AG04449 (cell line): Measurements from ENCODE around the gene IL1RL2.

Experiments used
- CTCF ChIA-PET: fragments of 350-600 bp; formaldehyde crosslinking; extraction: SDS; loops from one replicate; lab custom pipeline; 2021; ENCODE audit warnings: antibody characterized with exemption; lab: Yijun Ruan, JAX
- POLR2A ChIA-PET: fragments of 400-600, 350-600 bp; formaldehyde crosslinking; extraction: SDS; loops from one replicate; lab custom pipeline; 2020; ENCODE audit warnings: antibody characterized with exemption, inconsistent platforms; lab: Yijun Ruan, JAX
- DNase-seq: peaks from one replicate; pipeline ENCODE4 v3.0.0-alpha.2; 2010; ENCODE audit warnings: low read depth, low spot score
- H3K4me3 ChIP-seq: 2 replicates; pipeline ENCODE4 v1.5.1; 2011; ENCODE audit warnings: low read depth, mild to moderate bottlenecking, control low read depth, low read length
- TF ChIP-seq, protein P1 (sequence below): IDR thresholded peaks from one replicate; pipeline ENCODE4 v1.5.1; 2011; ENCODE audit warnings: mild to moderate bottlenecking, moderate library complexity, low read length, control low read depth, inconsistent platforms; ENCODE audit not compliant: insufficient read depth; ENCODE audit errors: missing control alignments

IL1RL2 gene

DNA sequence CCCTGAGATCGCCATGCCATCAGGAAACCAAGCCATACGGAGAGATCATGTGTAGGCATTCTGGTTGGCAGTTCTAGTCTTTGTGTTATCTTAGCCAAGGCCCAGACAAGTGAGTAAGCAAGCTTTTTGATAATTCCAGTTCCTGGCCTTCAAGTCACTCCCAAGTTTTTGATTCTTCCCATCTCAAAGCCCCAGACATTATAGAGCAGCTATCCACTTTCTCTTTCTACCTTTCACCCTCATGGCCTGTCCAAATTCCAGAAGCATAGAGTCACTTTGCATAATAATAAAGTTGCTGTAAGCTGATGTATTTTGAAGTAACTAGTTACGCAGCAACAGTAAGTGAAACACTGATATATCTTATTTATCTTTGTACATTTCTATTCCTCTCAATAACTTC lies 97.8 kb downstream of the IL1RL2 start:
- no peak overlapping the region for H3K4me3 ChIP-seq
- no peak for DNase-seq
- CTCF ChIA-PET, result interaction anchor here (1.1 to 1.8 kb wide), 3 partner anchors 9 to 279 kb away, joined by 3 to 8 read pairs (median 3); no protein-coding TSS in a partner anchor
- TF ChIP-seq, protein P1, sequence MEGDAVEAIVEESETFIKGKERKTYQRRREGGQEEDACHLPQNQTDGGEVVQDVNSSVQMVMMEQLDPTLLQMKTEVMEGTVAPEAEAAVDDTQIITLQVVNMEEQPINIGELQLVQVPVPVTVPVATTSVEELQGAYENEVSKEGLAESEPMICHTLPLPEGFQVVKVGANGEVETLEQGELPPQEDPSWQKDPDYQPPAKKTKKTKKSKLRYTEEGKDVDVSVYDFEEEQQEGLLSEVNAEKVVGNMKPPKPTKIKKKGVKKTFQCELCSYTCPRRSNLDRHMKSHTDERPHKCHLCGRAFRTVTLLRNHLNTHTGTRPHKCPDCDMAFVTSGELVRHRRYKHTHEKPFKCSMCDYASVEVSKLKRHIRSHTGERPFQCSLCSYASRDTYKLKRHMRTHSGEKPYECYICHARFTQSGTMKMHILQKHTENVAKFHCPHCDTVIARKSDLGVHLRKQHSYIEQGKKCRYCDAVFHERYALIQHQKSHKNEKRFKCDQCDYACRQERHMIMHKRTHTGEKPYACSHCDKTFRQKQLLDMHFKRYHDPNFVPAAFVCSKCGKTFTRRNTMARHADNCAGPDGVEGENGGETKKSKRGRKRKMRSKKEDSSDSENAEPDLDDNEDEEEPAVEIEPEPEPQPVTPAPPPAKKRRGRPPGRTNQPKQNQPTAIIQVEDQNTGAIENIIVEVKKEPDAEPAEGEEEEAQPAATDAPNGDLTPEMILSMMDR, result no peak
- POLR2A ChIA-PET, result no interaction called here

DNA sequence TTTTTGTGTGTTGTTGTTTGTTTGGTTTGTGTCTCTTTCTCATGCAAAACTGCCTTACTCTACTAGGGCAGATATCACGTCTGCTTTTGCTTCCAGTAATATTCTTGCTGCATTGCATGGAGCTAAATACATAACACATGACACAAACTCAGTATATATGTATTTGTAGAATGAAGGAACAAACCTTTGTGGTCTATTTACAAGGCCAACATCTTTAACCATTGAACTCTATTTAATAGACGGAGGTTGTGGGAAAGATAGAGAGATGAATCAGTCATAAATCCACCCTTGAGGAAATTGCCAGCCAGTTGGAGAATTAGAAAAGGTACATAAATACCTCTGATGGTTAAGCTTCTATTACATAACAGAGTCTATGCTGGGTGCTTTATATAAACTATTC lies 98.5 kb downstream of the IL1RL2 start:
- POLR2A ChIA-PET, result no interaction called here
- DNase-seq, result no peak
- TF ChIP-seq, protein P1, result no peak
- H3K4me3 ChIP-seq, result no peak overlapping the region
- CTCF ChIA-PET, result interaction anchor here (0.9 to 1.8 kb wide), 4 partner anchors 8 to 279 kb away, joined by 3 to 8 read pairs (median 4); no protein-coding TSS in a partner anchor

DNA sequence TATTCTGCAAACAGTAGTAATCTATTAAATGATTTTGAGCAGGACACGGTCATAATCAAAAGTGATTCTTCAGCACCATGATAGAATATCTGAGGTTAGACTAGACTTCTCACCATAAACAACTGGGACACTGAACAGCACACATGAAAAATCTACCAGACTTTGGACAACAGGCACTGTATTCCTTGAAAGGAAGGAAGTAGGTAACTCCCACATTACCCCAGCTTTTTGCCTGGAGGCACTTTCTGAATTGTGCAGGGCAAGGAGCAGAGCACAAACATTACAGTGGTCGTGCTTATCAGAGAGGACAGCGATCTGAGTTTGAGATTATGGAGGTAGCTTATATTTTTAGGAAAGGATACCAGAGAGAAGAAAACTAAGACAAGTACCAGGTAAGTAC lies 99.2 kb downstream of the IL1RL2 start:
- TF ChIP-seq, protein P1, result no peak
- H3K4me3 ChIP-seq, result no peak overlapping the region
- DNase-seq, result no peak

DNA sequence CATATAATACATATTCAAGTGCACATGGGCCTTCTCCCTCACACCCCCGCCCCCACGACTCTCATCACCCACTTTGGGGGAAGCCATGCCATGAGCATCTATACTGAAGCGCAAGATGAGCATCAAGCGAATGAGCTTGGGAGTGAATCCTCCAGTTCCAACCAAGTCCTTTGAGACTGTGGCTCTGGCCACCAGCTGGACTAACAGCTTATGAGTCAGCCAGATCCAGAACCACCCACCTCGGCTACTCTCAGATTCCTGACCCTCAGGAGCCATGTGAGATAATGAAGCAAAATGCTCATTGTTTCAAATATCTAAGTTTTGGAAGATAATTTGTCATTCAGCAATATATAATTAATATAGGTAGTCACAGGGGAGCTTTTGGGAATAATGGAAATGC lies 102.3 kb downstream of the IL1RL2 start:
- no peak for DNase-seq
- POLR2A ChIA-PET, result no interaction called here
- no peak overlapping the region for H3K4me3 ChIP-seq
- TF ChIP-seq, protein P1, result no peak
- CTCF ChIA-PET, result interaction anchor here (1.0 kb wide), 1 partner anchor 282 kb away, joined by 3 read pairs; no protein-coding TSS in a partner anchor

More for the DNA sequence above, 99.2 kb downstream of the IL1RL2 start:
- ChIA-PET CTCF (interaction anchor here (0.9 to 1.8 kb wide), 4 partner anchors 32 to 280 kb away, joined by 3 to 8 read pairs (median 4); no protein-coding TSS in a partner anchor), POLR2A (no interaction called here)
